D721Med (cell line): ENCODE results near the gene KMT5C.

ENCODE experiments used
- DNase-seq: peaks from one replicate; pipeline ENCODE4 v3.0.0; 2011; ENCODE audit warnings: low spot score; ENCODE audit not compliant: insufficient read length
- FAIRE-seq: peaks from 2 replicates; lab custom pipeline; 2011; peaks lifted over from hg19 to GRCh38; lab: Jason Lieb, UNC
- CTCF ChIP-seq: IDR thresholded peaks from 2 replicates; pipeline ENCODE4 v1.5.1; 2012; ENCODE audit warnings: mild to moderate bottlenecking, control low read depth; ENCODE audit not compliant: insufficient read depth; ENCODE audit errors: missing control alignments

Gene KMT5C

DNA sequence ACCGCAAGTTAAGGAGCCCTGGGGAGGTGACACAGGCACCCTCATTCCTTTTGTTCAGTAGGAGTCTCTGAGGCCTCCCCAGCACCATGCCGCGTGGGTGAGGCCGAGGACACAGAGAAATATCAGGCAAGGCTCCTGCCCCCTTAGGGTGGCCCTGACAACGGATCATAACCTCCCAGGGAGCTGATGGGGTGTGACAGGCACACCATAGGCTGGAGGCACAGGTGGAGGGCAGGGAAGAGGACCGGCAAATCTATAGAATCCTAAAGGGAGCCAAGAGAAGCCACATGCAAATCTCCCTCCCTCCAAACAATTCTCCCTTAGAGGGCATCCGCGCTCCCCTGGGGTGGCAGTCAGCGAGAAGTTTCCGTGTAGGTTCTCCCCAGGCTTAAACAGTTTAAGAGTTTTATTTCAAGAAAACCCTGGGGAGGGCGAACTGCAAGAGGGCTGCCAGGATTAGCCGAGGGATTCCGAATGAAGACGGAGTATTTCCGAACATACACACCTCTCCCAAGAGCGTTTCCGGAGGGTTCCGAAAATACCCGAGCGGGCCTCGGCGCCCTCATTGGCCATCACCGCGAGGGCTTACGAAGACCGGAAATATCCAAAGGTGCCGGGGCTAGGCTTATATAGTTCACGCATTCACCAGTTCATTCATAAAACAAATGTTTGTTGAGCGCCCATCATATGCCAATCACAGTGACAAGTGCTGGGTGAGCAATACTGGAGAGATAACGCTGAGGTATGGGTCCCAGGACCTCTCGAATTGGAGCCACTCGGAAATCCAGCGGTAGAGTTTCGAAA lies 45.4 kb downstream of the KMT5C start:
- no peak for DNase-seq
- no peak for TF ChIP-seq CTCF
- no peak for FAIRE-seq

- TF ChIP-seq CTCF: no peak
- FAIRE-seq (no peak), DNase-seq (peak; percentile 81)
Observed at GRCh38 chr19:55385724-55386492, 46.2 kb downstream of the KMT5C start, which contains the start of gene RPL28. TSS of gene RPL28 (plus strand) at chr19:55385932. CDS start at chr19:55386358, 426 bp downstream.

- no peak for TF ChIP-seq CTCF
- DNase-seq (no peak), FAIRE-seq (no peak)
Observed at GRCh38 chr19:55386493-55386971, 46.9 kb downstream of the KMT5C start.

GRCh38 chr19:55387736-55388497 lies 48.2 kb downstream of the KMT5C start:
- no peak for FAIRE-seq
- no peak for DNase-seq
- no peak for TF ChIP-seq CTCF

DNA sequence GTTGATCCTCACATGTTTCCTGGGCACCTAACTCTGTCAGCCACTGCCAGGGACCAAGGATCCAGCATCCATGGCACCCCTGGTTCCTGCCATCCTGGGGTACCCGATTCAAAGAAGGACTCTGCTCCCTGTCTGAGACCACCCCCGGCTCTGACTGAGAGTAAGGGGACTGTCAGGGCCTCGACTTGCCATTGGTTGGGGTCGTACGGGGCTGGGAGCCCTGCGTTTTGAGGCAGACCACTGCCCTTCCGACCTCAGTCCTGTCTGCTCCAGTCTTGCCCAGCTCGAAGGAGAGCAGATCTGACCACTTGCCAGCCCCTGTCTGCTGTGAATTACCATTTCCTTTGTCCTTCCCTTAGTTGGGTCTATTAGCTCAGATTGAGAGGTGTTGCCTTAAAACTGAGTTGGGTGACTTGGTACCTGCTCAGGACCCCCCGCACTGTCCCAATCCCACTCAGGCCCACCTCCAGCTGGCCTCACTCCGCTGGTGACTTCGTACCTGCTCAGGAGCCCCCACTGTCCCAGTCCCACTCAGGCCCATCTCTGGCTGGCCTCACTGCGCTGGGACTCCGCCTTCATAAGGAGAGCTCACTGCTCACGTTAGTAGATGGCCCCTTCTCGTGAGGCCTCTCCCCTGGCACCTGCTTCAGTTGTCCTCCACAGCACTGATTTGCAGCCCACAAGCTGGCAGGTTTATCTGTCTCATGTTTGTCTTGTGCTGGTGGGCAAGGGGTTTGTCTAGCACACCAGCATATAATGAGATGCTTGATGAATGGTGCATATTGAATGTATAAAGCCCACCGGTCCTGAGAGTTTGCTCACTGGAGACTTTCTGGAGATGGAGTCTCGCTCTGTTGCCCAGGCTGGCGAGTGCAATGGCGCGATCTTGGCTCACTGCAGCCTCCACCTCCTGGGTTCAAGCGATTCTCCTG lies 50.0 kb downstream of the KMT5C start:
- no peak for FAIRE-seq
- DNase-seq: no peak
- no peak for TF ChIP-seq CTCF

DNA sequence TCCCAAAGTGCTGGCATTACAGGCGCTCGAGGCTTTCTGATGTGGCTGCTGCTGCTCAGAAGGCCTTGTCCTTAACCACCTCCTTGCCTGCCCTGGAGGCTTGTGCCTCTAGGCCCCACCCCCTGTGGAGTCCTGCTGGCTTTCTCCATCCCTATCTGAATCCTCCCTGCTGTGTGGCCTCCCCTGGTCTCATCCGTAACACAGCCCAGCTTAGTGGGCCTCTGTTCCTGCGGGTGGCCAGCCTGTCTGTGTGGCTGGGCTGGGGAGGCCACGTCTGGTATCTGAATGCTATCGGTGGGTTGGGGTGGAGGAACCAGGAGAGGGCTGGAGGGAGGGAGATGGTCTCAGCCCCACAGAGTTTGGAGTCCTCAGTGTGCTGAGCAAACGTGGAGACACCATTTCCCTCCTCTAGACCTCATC lies 50.8 kb downstream of the KMT5C start:
- FAIRE-seq (no peak), DNase-seq (no peak)
- TF ChIP-seq CTCF: no peak
